ENCODE data around the gene NUDCD3.

DNA sequence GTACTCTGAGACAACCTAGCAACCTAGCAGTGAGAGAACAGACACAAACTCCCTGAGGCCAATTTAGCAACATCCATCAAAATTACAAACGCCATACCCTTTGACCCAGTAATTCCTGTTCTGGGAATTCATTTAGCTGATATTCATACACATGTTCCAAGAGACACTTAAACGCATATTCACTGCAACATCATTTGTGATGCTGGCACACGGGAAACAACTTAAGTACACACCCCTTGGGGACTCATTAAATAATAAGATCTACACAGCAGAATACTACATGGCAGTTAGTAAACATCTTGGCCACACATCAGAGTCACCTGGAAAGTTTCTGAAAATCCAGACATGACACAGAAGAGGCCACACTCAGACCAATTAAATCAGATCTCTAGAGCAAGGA lies 17.6 kb downstream of the NUDCD3 start:
- TF ChIP-seq CTCF (IDR thresholded peaks at IDR 0.05; ENCODE audit: insufficient read depth, low read depth, low read length) (no peak), EZH2 (IDR thresholded peaks at IDR 0.05; ENCODE audit: insufficient read depth, low read length) (no peak)
